SK-N-SH treated with all-trans-retinoic acid at 6 μM for 48 hours (cell line): ENCODE measurements around the gene PSME3IP1.

ENCODE experiments used
- ATAC-seq: fragments of 200-7000 bp; cut with Tn5 transposase; 3 replicates; pipeline ENCODE4 v1.9.1; 2020; ENCODE audit warnings: mild to moderate bottlenecking, moderate library complexity
- ARNTL ChIP-seq: fragments of 450-650 bp; formaldehyde crosslinking; IDR thresholded peaks from 2 replicates; pipeline ENCODE4 v1.5.0; 2020; ENCODE audit warnings: low read depth, mild to moderate bottlenecking, moderate library complexity, borderline replicate concordance
- CSDC2 ChIP-seq: fragments of 250-450 bp; sonication (Bioruptor Pico); IDR thresholded peaks from 2 replicates; pipeline ENCODE4 v1.5.0; 2020; ENCODE audit warnings: mild to moderate bottlenecking, moderate library complexity
- GLIS3 ChIP-seq: fragments of 250-450 bp; sonication (Bioruptor Pico); IDR thresholded peaks from 2 replicates; pipeline ENCODE4 v1.5.0; 2020; ENCODE audit warnings: mild to moderate bottlenecking, moderate library complexity
- ISL1 ChIP-seq: fragments of 250-450 bp; sonication (Bioruptor Pico); IDR thresholded peaks from 2 replicates; pipeline ENCODE4 v2.1.2; 2022; ENCODE audit warnings: mild to moderate bottlenecking, moderate library complexity
- OSR1 ChIP-seq: fragments of 250-450 bp; sonication (Bioruptor Pico); IDR thresholded peaks from 2 replicates; pipeline ENCODE4 v1.8.0; 2022; ENCODE audit warnings: moderate library complexity, mild to moderate bottlenecking, inconsistent platforms
- PPARA ChIP-seq: fragments of 250-450 bp; sonication (Bioruptor Pico); IDR thresholded peaks from 2 replicates; pipeline ENCODE4 v1.5.0; 2020; ENCODE audit warnings: mild to moderate bottlenecking, borderline replicate concordance
- SNAI2 ChIP-seq: fragments of 250-450 bp; sonication (Bioruptor Pico); IDR thresholded peaks from 2 replicates; pipeline ENCODE4 v1.5.0; 2020; ENCODE audit warnings: mild to moderate bottlenecking, moderate library complexity
- TCF4 ChIP-seq: fragments of 250-450 bp; sonication (Bioruptor Pico); IDR thresholded peaks from 2 replicates; pipeline ENCODE4 v1.8.0; 2021; ENCODE audit warnings: mild to moderate bottlenecking, moderate library complexity, borderline replicate concordance
- TOX ChIP-seq: fragments of 250-450 bp; sonication (Bioruptor Pico); IDR thresholded peaks from 2 replicates; pipeline ENCODE4 v1.8.0; 2021; ENCODE audit warnings: mild to moderate bottlenecking, moderate library complexity, borderline replicate concordance
- ZC3H10 ChIP-seq: fragments of 250-450 bp; sonication (Bioruptor Pico); IDR thresholded peaks from 2 replicates; pipeline ENCODE4 v1.5.1; 2021; ENCODE audit warnings: mild to moderate bottlenecking, moderate library complexity
- ZFP3 ChIP-seq: fragments of 250-450 bp; sonication (Bioruptor Pico); IDR thresholded peaks from 2 replicates; pipeline ENCODE4 v1.5.0; 2020; ENCODE audit warnings: mild to moderate bottlenecking, moderate library complexity
- ZFP30 ChIP-seq: fragments of 450-650 bp; formaldehyde crosslinking; IDR thresholded peaks from 2 replicates; pipeline ENCODE4 v1.5.0; 2022; ENCODE audit warnings: mild to moderate bottlenecking, moderate library complexity
- ZNF565 ChIP-seq: fragments of 450-650 bp; formaldehyde crosslinking; conservative IDR thresholded peaks from 2 replicates; pipeline ENCODE4 v1.5.0; 2020; ENCODE audit warnings: low read depth, mild to moderate bottlenecking, moderate library complexity
- ZNF70 ChIP-seq: fragments of 450-650 bp; formaldehyde crosslinking; IDR thresholded peaks from 2 replicates; pipeline ENCODE4 v1.5.0; 2020; ENCODE audit warnings: mild to moderate bottlenecking, moderate library complexity
- ZNF8 ChIP-seq: fragments of 450-650 bp; formaldehyde crosslinking; IDR thresholded peaks from 2 replicates; pipeline ENCODE4 v1.5.0; 2020; ENCODE audit warnings: mild to moderate bottlenecking, moderate library complexity
- TF ChIP-seq, protein P1 (sequence below): fragments of 250-450 bp; sonication (Bioruptor Pico); IDR thresholded peaks from 2 replicates; pipeline ENCODE4 v1.8.0; 2020; ENCODE audit warnings: mild to moderate bottlenecking, moderate library complexity, borderline replicate concordance
- TF ChIP-seq, protein P2 (sequence below): fragments of 250-450 bp; sonication (Bioruptor Pico); IDR thresholded peaks from 2 replicates; pipeline ENCODE4 v1.5.1; 2020; ENCODE audit warnings: low read depth, mild to moderate bottlenecking, moderate library complexity
- TF ChIP-seq, protein P3 (sequence below): fragments of 250-450 bp; sonication (Bioruptor Pico); IDR thresholded peaks from 2 replicates; pipeline ENCODE4 v1.5.0; 2020; ENCODE audit warnings: mild to moderate bottlenecking, moderate library complexity
- TF ChIP-seq, protein P4 (sequence below): fragments of 250-450 bp; sonication (Bioruptor Pico); IDR thresholded peaks from 2 replicates; pipeline ENCODE4 v1.5.1; 2021; ENCODE audit warnings: mild to moderate bottlenecking, moderate library complexity
- TF ChIP-seq, protein P5 (sequence below): fragments of 250-450 bp; sonication (Bioruptor Pico); IDR thresholded peaks from 2 replicates; pipeline ENCODE4 v1.8.0; 2021; ENCODE audit warnings: low read depth, mild to moderate bottlenecking, moderate library complexity, borderline replicate concordance

Gene PSME3IP1

DNA sequence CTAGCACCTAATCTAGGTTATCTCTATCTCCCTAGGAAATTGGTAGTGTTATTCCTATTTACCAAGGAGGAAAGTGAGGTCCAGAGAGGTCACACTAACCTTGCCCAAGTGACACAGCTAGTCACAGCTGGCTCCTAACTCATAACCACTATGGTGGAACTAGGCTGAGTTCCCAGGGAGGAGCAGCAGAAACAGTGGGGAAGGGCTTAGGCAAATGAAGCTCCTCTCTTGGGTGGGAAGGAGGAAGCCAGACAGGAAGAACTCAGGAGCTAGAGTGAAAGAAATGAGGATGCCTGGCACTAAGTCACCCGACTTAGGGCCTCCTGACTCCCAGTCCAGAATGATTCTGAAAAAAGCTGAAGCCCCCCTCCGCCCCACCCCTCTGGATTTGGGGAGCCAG lies 34.5 kb downstream of the PSME3IP1 start (continued):
- TF ChIP-seq, protein P1, sequence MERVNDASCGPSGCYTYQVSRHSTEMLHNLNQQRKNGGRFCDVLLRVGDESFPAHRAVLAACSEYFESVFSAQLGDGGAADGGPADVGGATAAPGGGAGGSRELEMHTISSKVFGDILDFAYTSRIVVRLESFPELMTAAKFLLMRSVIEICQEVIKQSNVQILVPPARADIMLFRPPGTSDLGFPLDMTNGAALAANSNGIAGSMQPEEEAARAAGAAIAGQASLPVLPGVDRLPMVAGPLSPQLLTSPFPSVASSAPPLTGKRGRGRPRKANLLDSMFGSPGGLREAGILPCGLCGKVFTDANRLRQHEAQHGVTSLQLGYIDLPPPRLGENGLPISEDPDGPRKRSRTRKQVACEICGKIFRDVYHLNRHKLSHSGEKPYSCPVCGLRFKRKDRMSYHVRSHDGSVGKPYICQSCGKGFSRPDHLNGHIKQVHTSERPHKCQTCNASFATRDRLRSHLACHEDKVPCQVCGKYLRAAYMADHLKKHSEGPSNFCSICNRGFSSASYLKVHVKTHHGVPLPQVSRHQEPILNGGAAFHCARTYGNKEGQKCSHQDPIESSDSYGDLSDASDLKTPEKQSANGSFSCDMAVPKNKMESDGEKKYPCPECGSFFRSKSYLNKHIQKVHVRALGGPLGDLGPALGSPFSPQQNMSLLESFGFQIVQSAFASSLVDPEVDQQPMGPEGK (CRISPR knock-in tag): no peak
- TF ChIP-seq, protein P2, sequence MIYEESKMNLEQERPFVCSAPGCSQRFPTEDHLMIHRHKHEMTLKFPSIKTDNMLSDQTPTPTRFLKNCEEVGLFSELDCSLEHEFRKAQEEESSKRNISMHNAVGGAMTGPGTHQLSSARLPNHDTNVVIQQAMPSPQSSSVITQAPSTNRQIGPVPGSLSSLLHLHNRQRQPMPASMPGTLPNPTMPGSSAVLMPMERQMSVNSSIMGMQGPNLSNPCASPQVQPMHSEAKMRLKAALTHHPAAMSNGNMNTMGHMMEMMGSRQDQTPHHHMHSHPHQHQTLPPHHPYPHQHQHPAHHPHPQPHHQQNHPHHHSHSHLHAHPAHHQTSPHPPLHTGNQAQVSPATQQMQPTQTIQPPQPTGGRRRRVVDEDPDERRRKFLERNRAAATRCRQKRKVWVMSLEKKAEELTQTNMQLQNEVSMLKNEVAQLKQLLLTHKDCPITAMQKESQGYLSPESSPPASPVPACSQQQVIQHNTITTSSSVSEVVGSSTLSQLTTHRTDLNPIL (CRISPR knock-in tag): no peak
- no peak for TF ChIP-seq SNAI2 (CRISPR knock-in tag)

DNA sequence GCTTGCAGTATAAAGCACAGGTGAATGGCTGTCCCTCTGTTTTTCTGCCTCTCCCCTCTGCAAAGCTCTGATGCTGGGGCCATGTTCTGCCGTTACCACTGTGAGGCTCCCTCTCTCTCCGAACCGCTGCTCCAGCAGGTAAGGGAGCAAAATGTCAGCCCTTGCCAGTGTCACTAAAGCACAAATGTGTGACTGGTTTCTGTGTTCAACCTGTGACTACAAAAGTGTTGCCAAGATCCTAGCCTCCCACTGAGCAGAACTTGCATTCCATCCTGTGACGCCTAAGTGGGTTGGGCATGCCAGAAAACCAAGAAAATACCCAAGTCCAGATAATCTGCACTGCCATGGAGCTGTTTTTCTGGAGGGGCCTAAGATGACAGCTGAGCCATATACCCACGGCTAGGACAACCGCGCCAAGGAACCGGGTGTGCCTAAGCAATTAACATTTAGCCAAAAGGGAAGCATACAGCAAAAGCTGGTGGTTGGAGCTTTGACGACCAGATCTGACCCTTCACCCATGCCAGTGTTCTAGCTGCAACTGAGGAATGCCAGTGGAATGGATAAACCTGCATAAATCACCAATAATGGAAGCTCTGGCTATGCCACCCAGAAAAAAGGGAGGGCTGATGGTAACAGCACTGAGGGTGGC lies 35.0 kb downstream of the PSME3IP1 start:
- no peak for ATAC-seq
- TF ChIP-seq GLIS3 (CRISPR knock-in tag) (no peak), TCF4 (CRISPR knock-in tag) (no peak), PPARA (CRISPR knock-in tag) (no peak), ZNF565 (CRISPR knock-in tag) (no peak), CSDC2 (no peak), ZFP30 (no peak)
- TF ChIP-seq, protein P2 (CRISPR knock-in tag): no peak

DNA sequence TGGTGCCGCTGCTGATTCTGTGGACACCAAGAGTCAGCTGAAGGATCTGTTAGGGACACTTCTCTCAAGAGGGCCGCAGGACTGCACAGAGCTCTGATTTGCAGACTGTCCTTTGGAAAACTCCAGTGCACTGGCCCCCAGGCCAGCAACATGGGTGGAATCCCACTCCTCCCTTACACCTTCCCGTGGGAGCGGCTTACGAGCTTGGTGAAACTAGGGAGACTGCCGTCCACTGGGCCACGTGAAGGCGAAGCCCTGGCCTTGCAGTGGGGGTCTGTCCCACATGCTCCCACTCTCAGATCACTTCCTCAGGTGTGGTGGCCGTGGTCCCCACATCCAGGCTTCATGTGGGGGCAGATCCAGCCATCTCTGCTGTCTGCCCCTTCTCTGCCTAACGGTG lies 36.4 kb downstream of the PSME3IP1 start:
- TF ChIP-seq TOX: no peak
- no peak for TF ChIP-seq ZNF70
- TF ChIP-seq, protein P3, sequence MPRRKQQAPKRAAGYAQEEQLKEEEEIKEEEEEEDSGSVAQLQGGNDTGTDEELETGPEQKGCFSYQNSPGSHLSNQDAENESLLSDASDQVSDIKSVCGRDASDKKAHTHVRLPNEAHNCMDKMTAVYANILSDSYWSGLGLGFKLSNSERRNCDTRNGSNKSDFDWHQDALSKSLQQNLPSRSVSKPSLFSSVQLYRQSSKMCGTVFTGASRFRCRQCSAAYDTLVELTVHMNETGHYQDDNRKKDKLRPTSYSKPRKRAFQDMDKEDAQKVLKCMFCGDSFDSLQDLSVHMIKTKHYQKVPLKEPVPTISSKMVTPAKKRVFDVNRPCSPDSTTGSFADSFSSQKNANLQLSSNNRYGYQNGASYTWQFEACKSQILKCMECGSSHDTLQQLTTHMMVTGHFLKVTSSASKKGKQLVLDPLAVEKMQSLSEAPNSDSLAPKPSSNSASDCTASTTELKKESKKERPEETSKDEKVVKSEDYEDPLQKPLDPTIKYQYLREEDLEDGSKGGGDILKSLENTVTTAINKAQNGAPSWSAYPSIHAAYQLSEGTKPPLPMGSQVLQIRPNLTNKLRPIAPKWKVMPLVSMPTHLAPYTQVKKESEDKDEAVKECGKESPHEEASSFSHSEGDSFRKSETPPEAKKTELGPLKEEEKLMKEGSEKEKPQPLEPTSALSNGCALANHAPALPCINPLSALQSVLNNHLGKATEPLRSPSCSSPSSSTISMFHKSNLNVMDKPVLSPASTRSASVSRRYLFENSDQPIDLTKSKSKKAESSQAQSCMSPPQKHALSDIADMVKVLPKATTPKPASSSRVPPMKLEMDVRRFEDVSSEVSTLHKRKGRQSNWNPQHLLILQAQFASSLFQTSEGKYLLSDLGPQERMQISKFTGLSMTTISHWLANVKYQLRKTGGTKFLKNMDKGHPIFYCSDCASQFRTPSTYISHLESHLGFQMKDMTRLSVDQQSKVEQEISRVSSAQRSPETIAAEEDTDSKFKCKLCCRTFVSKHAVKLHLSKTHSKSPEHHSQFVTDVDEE (CRISPR knock-in tag): no peak
- TF ChIP-seq PPARA (CRISPR knock-in tag): no peak
- TF ChIP-seq OSR1 (CRISPR knock-in tag): no peak
- no peak for TF ChIP-seq ZNF8
- TF ChIP-seq CSDC2: no peak
- TF ChIP-seq SNAI2 (CRISPR knock-in tag): no peak
- TF ChIP-seq, protein P4, sequence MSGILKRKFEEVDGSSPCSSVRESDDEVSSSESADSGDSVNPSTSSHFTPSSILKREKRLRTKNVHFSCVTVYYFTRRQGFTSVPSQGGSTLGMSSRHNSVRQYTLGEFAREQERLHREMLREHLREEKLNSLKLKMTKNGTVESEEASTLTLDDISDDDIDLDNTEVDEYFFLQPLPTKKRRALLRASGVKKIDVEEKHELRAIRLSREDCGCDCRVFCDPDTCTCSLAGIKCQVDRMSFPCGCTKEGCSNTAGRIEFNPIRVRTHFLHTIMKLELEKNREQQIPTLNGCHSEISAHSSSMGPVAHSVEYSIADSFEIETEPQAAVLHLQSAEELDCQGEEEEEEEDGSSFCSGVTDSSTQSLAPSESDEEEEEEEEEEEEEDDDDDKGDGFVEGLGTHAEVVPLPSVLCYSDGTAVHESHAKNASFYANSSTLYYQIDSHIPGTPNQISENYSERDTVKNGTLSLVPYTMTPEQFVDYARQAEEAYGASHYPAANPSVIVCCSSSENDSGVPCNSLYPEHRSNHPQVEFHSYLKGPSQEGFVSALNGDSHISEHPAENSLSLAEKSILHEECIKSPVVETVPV (CRISPR knock-in tag): no peak
- no peak for TF ChIP-seq ISL1 (CRISPR knock-in tag)
- ATAC-seq: no peak

DNA sequence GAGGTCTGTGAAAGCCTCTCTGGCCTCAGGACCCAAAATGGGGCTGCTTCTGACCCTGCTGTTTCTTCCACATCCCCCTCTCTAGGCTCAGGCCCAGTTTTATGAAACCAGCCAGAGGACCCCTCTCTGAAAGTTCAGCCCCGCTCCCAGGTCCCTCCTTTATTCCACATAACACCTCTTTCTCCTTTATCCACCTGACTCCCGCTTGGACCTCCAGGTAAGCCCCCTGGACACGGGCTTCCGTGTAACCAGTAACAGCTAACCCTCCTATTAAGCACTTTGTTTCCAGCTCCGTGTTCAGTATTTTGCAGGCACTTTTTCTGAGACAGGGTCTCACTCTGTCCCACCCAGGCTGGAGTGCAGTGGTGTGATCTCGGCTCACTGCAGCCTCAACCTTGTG lies 37.4 kb downstream of the PSME3IP1 start:
- no peak for ATAC-seq
- no peak for TF ChIP-seq TOX
- TF ChIP-seq ZC3H10 (CRISPR knock-in tag): no peak
- TF ChIP-seq ARNTL (CRISPR knock-in tag): no peak
- TF ChIP-seq, protein P5, sequence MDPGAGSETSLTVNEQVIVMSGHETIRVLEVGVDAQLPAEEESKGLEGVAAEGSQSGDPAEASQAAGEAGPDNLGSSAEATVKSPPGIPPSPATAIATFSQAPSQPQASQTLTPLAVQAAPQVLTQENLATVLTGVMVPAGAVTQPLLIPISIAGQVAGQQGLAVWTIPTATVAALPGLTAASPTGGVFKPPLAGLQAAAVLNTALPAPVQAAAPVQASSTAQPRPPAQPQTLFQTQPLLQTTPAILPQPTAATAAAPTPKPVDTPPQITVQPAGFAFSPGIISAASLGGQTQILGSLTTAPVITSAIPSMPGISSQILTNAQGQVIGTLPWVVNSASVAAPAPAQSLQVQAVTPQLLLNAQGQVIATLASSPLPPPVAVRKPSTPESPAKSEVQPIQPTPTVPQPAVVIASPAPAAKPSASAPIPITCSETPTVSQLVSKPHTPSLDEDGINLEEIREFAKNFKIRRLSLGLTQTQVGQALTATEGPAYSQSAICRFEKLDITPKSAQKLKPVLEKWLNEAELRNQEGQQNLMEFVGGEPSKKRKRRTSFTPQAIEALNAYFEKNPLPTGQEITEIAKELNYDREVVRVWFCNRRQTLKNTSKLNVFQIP (CRISPR knock-in tag): no peak
- TF ChIP-seq GLIS3 (CRISPR knock-in tag): no peak
- no peak for TF ChIP-seq CSDC2
- no peak for TF ChIP-seq ZNF70
- no peak for TF ChIP-seq ZFP30
- no peak for TF ChIP-seq ZFP3 (CRISPR knock-in tag)
- TF ChIP-seq, protein P3 (CRISPR knock-in tag): no peak
- no peak for TF ChIP-seq OSR1 (CRISPR knock-in tag)
- no peak for TF ChIP-seq ZNF565 (CRISPR knock-in tag)
- no peak for TF ChIP-seq TCF4 (CRISPR knock-in tag)
